ENCODE results near the gene ZNF133.
"Not testable (repeated sequence)": the region's sequence is repeated elsewhere in the genome, so short reads cannot be mapped to it uniquely, and the experiment has no call there.

ZNF133 gene

DNA sequence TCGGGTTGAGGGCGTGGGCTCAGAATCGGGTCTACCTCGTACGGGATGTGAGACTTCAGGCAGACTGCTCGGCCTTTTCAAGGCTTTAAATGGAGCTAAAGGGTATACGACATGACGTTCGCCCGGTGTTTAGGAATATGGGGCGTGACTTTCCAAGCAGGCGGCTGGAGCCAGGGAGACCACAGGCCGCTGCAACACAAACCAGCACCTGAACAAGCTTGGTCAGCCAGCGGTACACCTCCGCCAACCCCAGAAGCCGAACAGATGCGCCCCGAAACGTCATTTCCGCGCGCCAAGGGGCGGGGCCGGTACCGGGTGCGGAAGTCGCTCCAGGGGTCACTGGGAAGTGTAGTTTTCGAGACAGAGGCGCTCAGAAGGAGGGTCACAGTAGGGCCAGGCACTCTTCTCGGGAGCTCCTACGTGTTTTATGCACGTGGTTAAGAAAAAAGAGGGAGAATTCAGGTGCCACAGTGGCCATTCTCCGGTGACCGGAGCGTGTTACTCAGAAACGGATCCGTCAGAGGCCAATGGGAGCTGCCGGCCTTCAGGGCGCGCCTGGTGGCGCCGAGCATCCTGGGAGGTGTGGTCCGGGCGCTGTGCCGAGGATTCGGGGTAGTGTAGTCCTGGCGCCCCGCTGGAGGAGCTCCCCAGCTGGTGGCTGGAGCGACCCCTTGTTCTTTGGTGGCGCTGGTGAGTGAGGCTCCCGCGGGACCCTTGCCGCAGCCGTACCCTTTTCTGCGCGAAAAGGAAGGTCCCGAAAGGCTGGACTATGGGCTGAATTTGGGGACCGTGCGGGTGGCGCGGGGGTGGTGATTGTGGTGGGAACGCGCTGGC lies at the start of gene ZNF133:
Gene ZNF133 (plus strand): TSS at position 613 of the 834 bp plus-strand sequence. CDS start 17,160 bp downstream, outside the sequence.
- peak; percentile 79 for DNase-seq (ENCODE audit: low spot score)

GRCh38 chr20:18240997-18241396 lies 47.3 kb upstream of the ZNF133 start:
- DNase-seq (ENCODE audit: low spot score): no peak

- no peak for DNase-seq (ENCODE audit: low spot score)
Measured at GRCh38 chr20:18243802-18244201, 44.5 kb upstream of the ZNF133 start.

- not testable (repeated sequence) for DNase-seq (ENCODE audit: low spot score)
Measured at GRCh38 chr20:18248545-18248944, 39.8 kb upstream of the ZNF133 start.

DNA sequence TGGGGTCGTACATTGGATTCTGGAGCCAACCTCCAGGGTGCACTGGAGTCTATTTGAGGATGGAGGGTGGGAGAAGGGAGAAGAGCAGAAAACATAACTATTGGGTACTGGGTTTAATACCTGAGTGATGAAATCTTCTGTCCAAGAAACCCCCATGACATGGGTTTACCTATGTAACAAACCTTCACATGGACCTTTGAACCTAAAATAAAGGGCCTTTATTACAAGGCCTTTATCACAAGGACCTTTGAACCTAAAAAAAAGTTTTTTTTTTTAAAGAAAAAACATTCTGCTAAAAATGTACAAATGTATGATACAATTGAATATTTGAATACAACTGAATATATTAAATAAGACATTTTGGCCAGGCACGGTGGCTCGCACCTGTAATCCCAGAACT lies 38.1 kb upstream of the ZNF133 start:
- no peak for DNase-seq (ENCODE audit: low spot score)

- DNase-seq (ENCODE audit: low spot score): no peak
Measured at GRCh38 chr20:18252597-18253451, 35.5 kb upstream of the ZNF133 start.

- DNase-seq (ENCODE audit: low spot score): no peak
Measured at GRCh38 chr20:18254615-18255014, 33.7 kb upstream of the ZNF133 start.

GRCh38 chr20:18255526-18255925 lies 32.8 kb upstream of the ZNF133 start:
- no peak for DNase-seq (ENCODE audit: low spot score)

DNA sequence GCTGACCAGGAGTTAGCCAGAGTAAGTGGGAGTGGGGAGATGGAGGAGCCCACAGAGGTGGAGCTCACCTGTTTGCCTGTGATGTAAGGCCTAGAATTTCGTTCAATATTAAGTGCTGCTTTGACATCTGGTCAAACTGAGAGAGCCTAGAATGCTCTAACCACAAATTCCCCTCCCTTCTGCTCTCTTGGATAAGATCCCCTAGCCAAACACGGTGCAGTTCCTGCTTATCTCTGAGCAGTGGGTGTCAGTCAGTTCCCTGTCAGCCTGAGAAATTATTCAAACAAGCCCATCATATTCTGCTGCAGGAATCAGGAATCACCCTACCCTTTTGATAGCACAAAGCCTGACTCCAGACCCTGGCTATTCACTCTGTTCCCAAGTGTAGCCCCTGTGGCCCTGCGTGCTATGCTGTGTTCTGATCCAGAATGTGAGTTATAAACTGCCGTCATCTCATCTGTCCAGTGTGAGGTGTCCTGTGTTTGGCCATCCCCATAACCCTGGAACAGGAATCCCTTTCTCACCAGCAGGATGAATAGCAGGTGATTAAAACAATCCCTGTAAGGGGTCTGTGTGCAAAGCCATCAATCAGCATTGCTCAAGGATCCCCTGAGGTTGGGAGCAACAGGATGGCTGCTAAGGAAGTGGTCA lies 31.8 kb upstream of the ZNF133 start:
- no peak for DNase-seq (ENCODE audit: low spot score)

GRCh38 chr20:18258126-18258860 lies 30.0 kb upstream of the ZNF133 start:
- DNase-seq (ENCODE audit: low spot score): no peak

- no peak for DNase-seq (ENCODE audit: low spot score)
Measured at GRCh38 chr20:18259730-18260129, 28.6 kb upstream of the ZNF133 start.

DNA sequence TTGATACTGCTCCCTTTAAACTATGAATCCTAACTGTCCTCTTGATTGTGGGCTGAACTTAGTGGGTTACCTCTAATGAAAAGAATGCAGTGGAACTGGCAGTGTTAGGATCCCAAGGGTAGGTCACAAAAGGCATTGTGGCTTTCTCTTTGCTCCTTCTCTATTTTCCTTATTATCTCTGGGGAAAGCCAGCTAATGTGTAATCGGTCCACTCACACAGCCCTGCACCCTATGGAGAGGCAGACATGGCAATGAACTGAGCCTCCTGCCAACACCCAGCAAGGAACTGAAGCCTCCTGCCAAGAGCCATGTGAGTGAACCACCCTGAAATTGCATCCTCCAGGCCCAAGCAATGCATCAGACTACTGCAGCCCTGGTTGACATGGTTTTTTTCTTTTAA lies 24.6 kb upstream of the ZNF133 start:
- no peak for DNase-seq (ENCODE audit: low spot score)

DNA sequence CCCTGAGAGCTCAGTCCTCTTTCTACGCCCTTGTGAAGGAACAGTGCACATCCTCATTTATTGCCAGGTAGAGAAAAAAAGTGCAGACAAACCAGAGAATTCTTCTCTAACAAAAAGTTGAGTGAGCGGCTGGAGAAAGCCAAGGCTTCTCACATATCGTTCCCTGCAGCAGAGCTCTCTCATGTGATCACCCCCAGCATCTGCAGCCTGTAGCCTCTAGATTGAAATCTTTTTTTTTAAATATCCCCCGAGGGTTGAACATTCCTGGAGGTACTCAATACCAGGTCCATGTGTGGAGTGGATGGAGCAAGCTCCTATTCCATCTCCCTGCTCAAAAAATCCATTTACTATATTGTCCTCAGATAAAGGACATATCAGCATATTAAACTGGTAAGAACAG lies 22.9 kb upstream of the ZNF133 start:
- no peak for DNase-seq (ENCODE audit: low spot score)

DNA sequence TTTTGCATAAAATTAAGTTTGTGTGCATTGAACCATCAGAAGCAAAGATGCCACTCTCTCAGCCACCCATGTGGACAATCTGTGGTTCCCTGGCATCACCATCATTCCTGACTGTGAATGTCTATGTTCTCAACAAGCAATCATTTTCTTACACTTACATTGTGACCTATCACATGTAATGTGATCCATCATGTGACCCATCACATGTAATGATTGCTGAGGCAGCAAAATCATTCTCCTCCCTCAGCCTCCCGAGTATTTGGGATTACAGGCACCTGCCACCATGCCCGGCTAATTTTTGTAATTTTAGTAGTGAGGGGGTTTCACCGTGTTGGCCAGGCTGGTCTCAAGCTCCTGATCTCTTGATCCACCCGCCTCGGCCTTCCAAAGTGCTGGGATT lies 22.0 kb upstream of the ZNF133 start:
- DNase-seq (ENCODE audit: low spot score): no peak

- DNase-seq (ENCODE audit: low spot score): no peak
Measured at GRCh38 chr20:18267815-18268214, 20.5 kb upstream of the ZNF133 start.

GRCh38 chr20:18271160-18271559 lies 17.2 kb upstream of the ZNF133 start:
- no peak for DNase-seq (ENCODE audit: low spot score)

GRCh38 chr20:18272451-18272850 lies 15.9 kb upstream of the ZNF133 start:
- DNase-seq (ENCODE audit: low spot score): peak; percentile 23

- no peak for DNase-seq (ENCODE audit: low spot score)
Measured at GRCh38 chr20:18273738-18274137, 14.6 kb upstream of the ZNF133 start.

DNA sequence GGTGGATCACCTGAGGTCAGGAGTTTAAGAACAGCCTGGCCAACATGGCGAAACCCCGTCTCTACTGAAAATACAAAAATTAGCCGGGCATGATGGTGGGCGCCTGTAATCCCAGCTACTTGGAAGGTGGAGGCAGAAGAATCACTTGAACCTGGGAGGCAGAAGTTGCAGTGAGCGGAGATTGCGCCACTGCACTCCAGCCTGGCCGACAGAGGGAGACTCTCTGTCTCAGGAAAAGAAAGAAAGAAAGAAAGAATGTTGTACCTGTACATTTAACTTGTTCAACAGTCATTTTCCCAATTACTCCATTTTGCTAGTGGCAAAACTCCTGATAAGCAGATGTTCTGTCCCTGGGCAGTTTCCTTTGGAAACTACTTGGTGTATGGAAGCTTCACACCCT lies 12.4 kb upstream of the ZNF133 start:
- DNase-seq (ENCODE audit: low spot score): not testable (repeated sequence)

DNA sequence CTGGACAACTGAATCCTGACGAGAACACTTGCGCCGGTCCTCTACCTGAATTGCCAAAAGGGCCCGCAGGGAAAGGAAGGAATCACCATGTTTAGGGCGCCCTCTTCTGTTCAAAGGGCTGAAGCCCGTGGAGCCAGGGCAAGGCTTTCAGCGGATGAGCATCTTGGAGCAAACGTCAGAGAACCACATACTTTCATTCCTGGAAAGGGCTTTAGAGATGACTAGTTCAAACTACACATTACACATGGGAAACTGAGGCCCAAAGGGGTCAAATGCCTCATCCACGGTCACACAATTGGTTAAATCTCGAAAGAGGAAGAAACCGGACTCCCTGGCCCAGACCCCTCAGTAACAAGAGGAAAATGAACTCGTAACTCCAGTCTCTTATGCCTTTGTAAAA lies 11.5 kb upstream of the ZNF133 start:
- peak; percentile 43 for DNase-seq (ENCODE audit: low spot score)

GRCh38 chr20:18279242-18279641 lies 9.1 kb upstream of the ZNF133 start:
- no peak for DNase-seq (ENCODE audit: low spot score)
